HepG2 (cell line): ENCODE data around the gene EMC8. TPM values are rescaled to one million over a fixed set of nuclear protein-coding genes. Genes with fewer than 3 reads are reported as not detected.

ENCODE experiments used
- AFF4 ChIP-seq: sonication (generic); formaldehyde crosslinking; IDR thresholded peaks from 2 replicates; pipeline ENCODE4 v1.4.0; 2020; ENCODE audit warnings: missing genetic modification reagents
- CENPX ChIP-seq: sonication (generic); formaldehyde crosslinking; IDR thresholded peaks from 2 replicates; pipeline ENCODE4 v1.9.0; 2021; ENCODE audit warnings: mild to moderate bottlenecking, missing genetic modification reagents, moderate library complexity
- ETV6 ChIP-seq: sonication (generic); formaldehyde crosslinking; conservative IDR thresholded peaks from 2 replicates; pipeline ENCODE4 v1.4.0; 2020; ENCODE audit warnings: missing genetic modification reagents
- FIP1L1 ChIP-seq: fragments of 200-400 bp; formaldehyde crosslinking; IDR thresholded peaks from 2 replicates; pipeline ENCODE4 v1.6.1; 2018; ENCODE audit warnings: low read depth, mild to moderate bottlenecking, low read length, moderate library complexity, borderline replicate concordance; ENCODE audit not compliant: insufficient read depth
- FOXK1 ChIP-seq: sonication (generic); formaldehyde crosslinking; IDR thresholded peaks from 2 replicates; pipeline ENCODE4 v1.4.0; 2020; ENCODE audit warnings: low read depth, missing genetic modification reagents, borderline replicate concordance
- GZF1 ChIP-seq: sonication (generic); formaldehyde crosslinking; IDR thresholded peaks from 2 replicates; pipeline ENCODE4 v1.5.1; 2020; ENCODE audit warnings: mild to moderate bottlenecking, missing genetic modification reagents
- MYC ChIP-seq: sonication (generic); formaldehyde crosslinking; IDR thresholded peaks from 2 replicates; pipeline ENCODE4 v1.9.0; 2021; ENCODE audit warnings: missing genetic modification reagents, borderline replicate concordance
- PRDM10 ChIP-seq: sonication (generic); formaldehyde crosslinking; IDR thresholded peaks from 2 replicates; pipeline ENCODE4 v1.4.0; 2020; ENCODE audit warnings: low read depth, missing genetic modification reagents
- RARG ChIP-seq: sonication (generic); formaldehyde crosslinking; IDR thresholded peaks from 2 replicates; pipeline ENCODE4 v1.4.0; 2020; ENCODE audit warnings: low read depth, mild to moderate bottlenecking, missing genetic modification reagents
- RXRA ChIP-seq: sonication (generic); formaldehyde crosslinking; IDR thresholded peaks from 2 replicates; pipeline ENCODE4 v1.5.1; 2020; ENCODE audit warnings: missing genetic modification reagents
- SP2 ChIP-seq: sonication (generic); formaldehyde crosslinking; IDR thresholded peaks from 2 replicates; pipeline ENCODE4 v1.5.1; 2020; ENCODE audit warnings: mild to moderate bottlenecking, missing genetic modification reagents
- STAG1 ChIP-seq: sonication (generic); formaldehyde crosslinking; IDR thresholded peaks from 2 replicates; pipeline ENCODE4 v1.4.0; 2020; ENCODE audit warnings: missing genetic modification reagents
- TGIF2 ChIP-seq: IDR thresholded peaks from 2 replicates; pipeline ENCODE4 v1.6.1; 2016; ENCODE audit warnings: control low read depth, missing compliant biosample characterization
- ZNF24 ChIP-seq: fragments of 450-650 bp; IDR thresholded peaks from 2 replicates; pipeline ENCODE4 v1.6.1; 2017; ENCODE audit warnings: antibody characterized with exemption, mild to moderate bottlenecking
- ZNF530 ChIP-seq: sonication (generic); formaldehyde crosslinking; IDR thresholded peaks from 2 replicates; pipeline ENCODE4 v1.5.0; 2020; ENCODE audit warnings: low read depth, mild to moderate bottlenecking, missing genetic modification reagents
- ZNF549 ChIP-seq: sonication (generic); formaldehyde crosslinking; IDR thresholded peaks from 2 replicates; pipeline ENCODE4 v1.5.0; 2020; ENCODE audit warnings: missing genetic modification reagents
- ZNF713 ChIP-seq: sonication (generic); formaldehyde crosslinking; IDR thresholded peaks from 2 replicates; pipeline ENCODE4 v1.4.0; 2020; ENCODE audit warnings: mild to moderate bottlenecking, missing genetic modification reagents
- polyA plus RNA-seq, 8 experiments: library from polyadenylated mRNA; depleted of rRNA in 3 of 8; stranded (reverse) in 7 of 8; unstranded in 1 of 8; fragments of >200 nt; fragmentation: Illumina TruSeq in 4 of 8; extraction: Trizol in 4 of 8; gene quantifications; 2 replicates each; pipeline versions ENCODE4 v1.2.1 to v1.2.3, GENCODE V29; 2011 to 2016; ENCODE audit warnings: low read depth in 4 of 8, missing spikeins in 1 of 8, mixed read lengths in 1 of 8; ENCODE audit not compliant: insufficient read depth in 1 of 8
- total RNA-seq, 5 experiments: library from RNA; depleted of rRNA; stranded (reverse); fragments of >200 nt; fragmentation: Illumina TruSeq; extraction: Trizol; gene quantifications; 2 replicates each; pipeline ENCODE4 v1.2.3, GENCODE V29; 2016; ENCODE audit warnings: low read depth in 1 of 5
- TF ChIP-seq, protein P1 (sequence below): IDR thresholded peaks from 2 replicates; pipeline ENCODE4 v1.6.1; 2016; ENCODE audit warnings: low read depth

The EMC8 gene
- total and polyA plus RNA-seq, 2 of the 13 experiments (the other 11 are each of a cell fraction or from before 2014, with no cell fraction given): 55.0 to 76.0 TPM

GRCh38 chr16:85821390-85822135 is 22.2 kb upstream of the EMC8 start (continued):
- TF ChIP-seq GZF1 (CRISPR knock-in tag): no peak
- TF ChIP-seq ETV6 (CRISPR knock-in tag): 0 out of 2 replicates have a peak, but pooled peaks have one; percentile 56
- TF ChIP-seq TGIF2 (CRISPR knock-in tag): peak; percentile 59; the same call in 1 of the 2 replicates
- no peak for TF ChIP-seq SP2 (CRISPR knock-in tag)
- peak; percentile 40; the same call in 1 of the 2 replicates for TF ChIP-seq RXRA (CRISPR knock-in tag)
- 0 out of 2 replicates have a peak, but pooled peaks have one; percentile 58 for TF ChIP-seq PRDM10 (CRISPR knock-in tag)
- no peak for TF ChIP-seq FOXK1
- peak; percentile 38; the same call in 1 of the 2 replicates for TF ChIP-seq MYC (CRISPR knock-in tag)
- no peak for TF ChIP-seq AFF4 (CRISPR knock-in tag)
- no peak for TF ChIP-seq ZNF24
- no peak for TF ChIP-seq FIP1L1
- TF ChIP-seq, protein P1, sequence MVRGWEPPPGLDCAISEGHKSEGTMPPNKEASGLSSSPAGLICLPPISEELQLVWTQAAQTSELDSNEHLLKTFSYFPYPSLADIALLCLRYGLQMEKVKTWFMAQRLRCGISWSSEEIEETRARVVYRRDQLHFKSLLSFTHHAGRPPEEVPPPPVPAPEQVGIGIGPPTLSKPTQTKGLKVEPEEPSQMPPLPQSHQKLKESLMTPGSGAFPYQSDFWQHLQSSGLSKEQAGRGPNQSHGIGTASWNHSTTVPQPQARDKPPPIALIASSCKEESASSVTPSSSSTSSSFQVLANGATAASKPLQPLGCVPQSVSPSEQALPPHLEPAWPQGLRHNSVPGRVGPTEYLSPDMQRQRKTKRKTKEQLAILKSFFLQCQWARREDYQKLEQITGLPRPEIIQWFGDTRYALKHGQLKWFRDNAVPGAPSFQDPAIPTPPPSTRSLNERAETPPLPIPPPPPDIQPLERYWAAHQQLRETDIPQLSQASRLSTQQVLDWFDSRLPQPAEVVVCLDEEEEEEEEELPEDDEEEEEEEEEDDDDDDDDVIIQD (CRISPR knock-in tag): no peak
- TF ChIP-seq ZNF530 (CRISPR knock-in tag): no peak
- TF ChIP-seq RARG: no peak
- no peak for TF ChIP-seq CENPX (CRISPR knock-in tag)
- TF ChIP-seq ZNF549 (CRISPR knock-in tag): no peak
- peak; percentile 100 for TF ChIP-seq STAG1
- TF ChIP-seq ZNF713 (CRISPR knock-in tag): no peak
